A549 treated with GW870086 at 1 μM for 4 hours (cell line): ENCODE results near the gene IP6K2. TPM values are rescaled to one million over a fixed set of nuclear protein-coding genes. Genes with fewer than 3 reads are reported as not detected.

Source experiments
- total RNA-seq: library from RNA; stranded (reverse); fragments of 200-300 nt; extraction: Qiagen RNA extraction; gene quantifications from 5 replicates; pipeline ENCODE4 v1.2.3, GENCODE V29; 2022; ENCODE audit warnings: low read depth

Gene IP6K2
- 43.9 to 52.0 TPM (median 47.8 TPM) in 5 replicates for total RNA-seq

GRCh38 chr3:48716982-48717746 lies at the start of gene IP6K2:
TSS of gene IP6K2 (minus strand) at chr3:48717221. CDS start at chr3:48695291, 21,930 bp downstream.

GRCh38 chr3:48685603-48686511 lies 31.2 kb downstream of the IP6K2 start, which contains the start of gene NCKIPSD:
TSS of gene NCKIPSD (minus strand) at chr3:48685915. CDS start at chr3:48685807, 108 bp downstream.

GRCh38 chr3:48662753-48663488 lies 54.1 kb downstream of the IP6K2 start, which contains the start of gene CELSR3:
TSS of gene CELSR3 (minus strand) at chr3:48662886. CDS start at chr3:48662634, 252 bp downstream.

Other genes starting within 250 kb of the IP6K2 start
- gene SHISA5, start 213.0 kb downstream of the IP6K2 start, total RNA-seq: 95.8 to 129 TPM (median 122 TPM) in 5 replicates
- 9.0 to 14.2 TPM (median 13.2 TPM) in 5 replicates for gene PFKFB4, start 160.4 kb downstream of the IP6K2 start, total RNA-seq
- gene UCN2, start 153.4 kb downstream of the IP6K2 start, total RNA-seq: 8.0 to 10.3 TPM (median 8.5 TPM) in 5 replicates
- 138 to 185 TPM (median 169 TPM) in 5 replicates for gene COL7A1, start 121.9 kb downstream of the IP6K2 start, total RNA-seq
- gene UQCRC1, start 107.6 kb downstream of the IP6K2 start, total RNA-seq: 162 to 219 TPM (median 177 TPM) in 5 replicates
- not detected in 5 replicates for gene TMEM89, start 95.5 kb downstream of the IP6K2 start, total RNA-seq
- gene SLC26A6, start 81.8 kb downstream of the IP6K2 start, total RNA-seq: 14.3 to 19.9 TPM (median 17.5 TPM) in 5 replicates
- 3.1 to 4.8 TPM (median 4.0 TPM) in 5 replicates for gene CELSR3, start 54.3 kb downstream of the IP6K2 start, total RNA-seq
- gene NCKIPSD, start 31.3 kb downstream of the IP6K2 start, total RNA-seq: 7.4 to 9.7 TPM (median 8.5 TPM) in 5 replicates
- 14.5 to 21.4 TPM (median 16.9 TPM) in 5 replicates for gene PRKAR2A, start 130.7 kb upstream of the IP6K2 start, total RNA-seq
- gene SLC25A20, start 181.7 kb upstream of the IP6K2 start, total RNA-seq: 9.6 to 11.3 TPM (median 10.8 TPM) in 5 replicates
- gene ARIH2, start 201.6 kb upstream of the IP6K2 start, total RNA-seq: 51.7 to 59.8 TPM (median 57.3 TPM) in 5 replicates